WTC11 (cell line): ENCODE results near the gene RETN. TPM values are rescaled to one million over a fixed set of nuclear protein-coding genes. Genes with fewer than 3 reads are reported as not detected.

ENCODE experiments used
- AR ChIP-seq: fragments of 250-450 bp; sonication (Bioruptor Pico); IDR thresholded peaks from 2 replicates; pipeline ENCODE4 v1.9.0; 2021; ENCODE audit warnings: mild to moderate bottlenecking
- ATF3 ChIP-seq: sonication (generic); formaldehyde crosslinking; conservative IDR thresholded peaks from 2 replicates; pipeline ENCODE4 v1.8.1; 2022; ENCODE audit warnings: mild to moderate bottlenecking, missing genetic modification reagents
- E2F4 ChIP-seq: sonication (generic); formaldehyde crosslinking; IDR thresholded peaks from 2 replicates; pipeline ENCODE4 v1.8.1; 2022; ENCODE audit warnings: low read depth, mild to moderate bottlenecking, moderate library complexity, missing genetic modification reagents, borderline replicate concordance
- ESRRA ChIP-seq: sonication (generic); formaldehyde crosslinking; IDR thresholded peaks from 2 replicates; pipeline ENCODE4 v1.8.1; 2022; ENCODE audit warnings: mild to moderate bottlenecking, missing genetic modification reagents, borderline replicate concordance
- IRF1 ChIP-seq: sonication (generic); formaldehyde crosslinking; IDR thresholded peaks from 2 replicates; pipeline ENCODE4 v1.8.0; 2023; ENCODE audit warnings: missing genetic modification reagents
- SMAD3 ChIP-seq: sonication (generic); formaldehyde crosslinking; IDR thresholded peaks from 2 replicates; pipeline ENCODE4 v1.8.0; 2022; ENCODE audit warnings: missing genetic modification reagents, mild to moderate bottlenecking, borderline replicate concordance
- SMAD4 ChIP-seq: sonication (generic); formaldehyde crosslinking; IDR thresholded peaks from 2 replicates; pipeline ENCODE4 v1.8.0; 2022; ENCODE audit warnings: mild to moderate bottlenecking, missing genetic modification reagents
- ZBTB43 ChIP-seq: sonication (generic); formaldehyde crosslinking; IDR thresholded peaks from 2 replicates; pipeline ENCODE4 v1.8.1; 2023; ENCODE audit warnings: mild to moderate bottlenecking, missing genetic modification reagents
- ZNF263 ChIP-seq: sonication (generic); formaldehyde crosslinking; IDR thresholded peaks from 2 replicates; pipeline ENCODE4 v1.8.1; 2022; ENCODE audit warnings: low read depth, mild to moderate bottlenecking, moderate library complexity, missing genetic modification reagents
- ZNF425 ChIP-seq: fragments of 250-450 bp; sonication (Bioruptor Pico); conservative IDR thresholded peaks from 2 replicates; pipeline ENCODE4 v1.9.0; 2021; ENCODE audit warnings: mild to moderate bottlenecking
- ZNF532 ChIP-seq: fragments of 250-450 bp; sonication (Bioruptor Pico); IDR thresholded peaks from 2 replicates; pipeline ENCODE4 v1.9.0; 2021; ENCODE audit warnings: mild to moderate bottlenecking, borderline replicate concordance
- total RNA-seq: library from RNA; stranded (reverse); gene quantifications from 3 replicates; pipeline ENCODE4 v1.2.3, GENCODE V29; 2021

Gene RETN
- total RNA-seq, 1 experiment from 2014 or later = not detected

GRCh38 chr19:7701049-7701653 lies 32.3 kb downstream of the RETN start (continued):
- TF ChIP-seq SMAD3 (CRISPR knock-in tag) = no peak
- TF ChIP-seq ZNF263 = no peak
- no peak for TF ChIP-seq ATF3
- no peak for TF ChIP-seq SMAD4
- no peak for TF ChIP-seq ZNF532
- no peak for TF ChIP-seq ESRRA (CRISPR knock-in tag)
- TF ChIP-seq IRF1 (CRISPR knock-in tag) = no peak
- no peak for TF ChIP-seq ZBTB43
- TF ChIP-seq ZNF425 = no peak
- TF ChIP-seq AR (CRISPR knock-in tag) = no peak
- no peak for TF ChIP-seq E2F4
- TF ChIP-seq, all 79 proteins: peak for 0
